ENCODE results near the gene CLDN34.

Gene CLDN34, protein sequence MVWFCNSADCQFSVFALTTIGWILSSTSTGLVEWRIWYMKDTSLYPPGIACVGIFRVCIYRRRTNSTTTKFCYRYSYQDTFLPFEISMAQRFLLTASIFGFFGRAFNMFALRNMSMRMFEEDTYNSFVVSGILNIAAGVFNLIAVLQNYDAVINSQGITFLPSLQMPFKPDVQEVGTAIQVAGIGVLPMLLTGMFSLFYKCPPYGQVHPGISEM

DNA sequence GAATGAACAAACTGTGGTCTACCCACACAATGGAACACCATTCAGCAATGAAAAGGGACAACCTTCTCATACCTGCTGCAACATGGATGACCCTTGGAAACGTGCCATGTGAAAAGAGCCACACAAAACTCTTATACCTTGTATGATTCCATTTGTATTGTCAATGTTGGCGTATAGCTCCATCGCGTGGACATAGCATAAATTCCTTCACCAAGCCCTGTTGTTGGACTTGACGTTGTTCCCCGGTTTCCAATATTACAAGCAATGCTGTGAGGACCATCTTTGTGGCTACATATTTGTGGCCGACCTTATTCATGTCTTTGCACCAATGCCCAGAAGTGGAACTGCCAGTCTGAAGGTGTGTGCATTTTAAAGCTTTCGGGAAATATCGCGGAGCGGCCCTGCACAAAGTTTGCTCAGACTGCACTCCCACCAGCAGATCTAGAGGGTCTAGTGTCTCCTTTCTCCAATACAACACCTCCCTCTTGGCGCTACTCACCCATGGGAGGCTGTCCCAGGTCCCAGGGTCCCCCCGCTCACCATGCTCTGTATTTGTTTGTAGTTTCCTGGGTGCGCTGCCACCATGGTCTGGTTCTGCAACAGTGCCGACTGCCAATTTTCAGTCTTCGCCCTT is at the start of gene CLDN34:
TSS of gene CLDN34 (plus strand) at position 584 of the 634 bp plus-strand sequence. CDS start at position 584, 0 bp downstream.
- no peak for DNase-seq

DNA sequence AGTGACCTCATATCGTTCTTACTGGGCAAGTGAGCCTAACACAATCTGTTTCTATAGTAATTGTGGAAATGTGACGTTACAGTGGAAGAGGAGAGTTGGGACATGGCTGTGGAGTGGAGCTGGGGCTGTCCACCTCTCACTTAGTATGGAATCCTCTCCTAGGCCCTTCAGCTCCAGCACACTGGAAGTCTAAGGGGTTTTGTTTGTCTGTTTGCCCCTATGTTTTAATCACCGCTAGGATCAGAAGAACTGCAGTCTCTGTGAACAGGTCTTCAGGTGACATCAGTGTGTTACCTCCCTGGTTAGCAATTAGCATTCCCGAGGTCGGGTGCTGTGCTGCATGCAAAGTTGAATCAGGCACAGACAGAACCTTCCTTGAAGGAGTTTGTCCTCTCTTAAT is 49.3 kb upstream of the CLDN34 start:
- no peak for DNase-seq

DNA sequence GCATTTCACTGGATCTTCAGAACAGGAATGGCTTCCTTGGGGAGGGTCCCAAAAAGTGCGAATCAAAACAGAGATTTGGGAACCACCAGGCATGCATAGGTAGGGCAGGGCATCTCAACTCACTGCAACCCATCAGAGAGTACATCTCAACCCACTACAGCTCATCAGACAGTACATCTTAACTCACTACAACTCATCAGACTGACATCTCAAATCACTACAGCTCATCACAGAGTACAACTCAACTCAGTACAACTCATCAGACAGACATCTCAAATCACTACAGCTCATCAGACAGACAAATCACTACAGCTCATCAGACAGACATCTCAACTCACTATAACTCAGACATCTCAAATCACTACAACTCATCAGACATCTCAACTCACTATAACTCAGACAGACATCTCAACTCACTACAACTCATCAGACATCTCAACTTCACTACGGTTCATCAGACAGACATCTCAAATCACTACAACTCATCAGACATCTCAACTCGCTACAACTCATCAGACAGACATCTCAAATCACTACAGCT is 47.5 kb upstream of the CLDN34 start:
- no peak for DNase-seq

DNA sequence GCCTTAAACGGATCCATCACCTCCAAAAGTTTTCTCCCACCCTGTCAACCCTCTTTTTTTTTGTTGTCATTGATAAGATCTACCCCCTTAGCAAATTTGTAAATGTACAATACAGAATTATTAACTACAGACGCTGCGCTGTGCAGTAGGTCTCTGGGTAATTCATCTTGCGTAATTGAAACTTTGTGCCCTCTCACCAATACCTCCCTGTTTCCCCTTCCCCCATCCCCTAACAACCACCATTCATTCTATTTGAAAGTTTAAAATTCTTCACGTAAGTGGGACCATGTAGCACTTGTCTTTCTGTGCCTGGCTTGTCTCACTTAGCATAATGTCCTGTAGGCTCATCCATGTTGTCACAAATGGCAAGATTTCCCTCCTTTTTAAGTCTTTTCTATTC is 45.8 kb upstream of the CLDN34 start:
- DNase-seq, result no peak

DNA sequence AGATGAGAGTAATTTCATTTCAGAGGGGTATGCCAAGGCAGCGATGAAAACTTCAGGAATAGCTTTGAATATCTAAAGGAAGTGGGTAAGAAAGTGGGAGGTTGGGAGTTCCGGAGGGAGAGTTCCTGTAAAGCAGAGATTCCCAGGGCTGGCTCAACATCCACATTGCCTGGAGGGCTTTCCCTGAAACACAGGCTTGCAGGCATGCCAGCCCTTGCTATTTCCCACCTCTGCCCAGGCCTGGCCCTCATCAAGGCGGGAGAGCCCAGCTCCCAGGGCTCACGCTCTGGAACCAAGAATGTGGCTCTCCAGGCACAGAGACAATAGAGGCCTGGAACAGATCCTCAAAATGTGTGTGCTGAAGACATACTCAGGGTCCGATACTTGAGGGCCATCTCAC is 43.8 kb upstream of the CLDN34 start:
- DNase-seq, result no peak

DNA sequence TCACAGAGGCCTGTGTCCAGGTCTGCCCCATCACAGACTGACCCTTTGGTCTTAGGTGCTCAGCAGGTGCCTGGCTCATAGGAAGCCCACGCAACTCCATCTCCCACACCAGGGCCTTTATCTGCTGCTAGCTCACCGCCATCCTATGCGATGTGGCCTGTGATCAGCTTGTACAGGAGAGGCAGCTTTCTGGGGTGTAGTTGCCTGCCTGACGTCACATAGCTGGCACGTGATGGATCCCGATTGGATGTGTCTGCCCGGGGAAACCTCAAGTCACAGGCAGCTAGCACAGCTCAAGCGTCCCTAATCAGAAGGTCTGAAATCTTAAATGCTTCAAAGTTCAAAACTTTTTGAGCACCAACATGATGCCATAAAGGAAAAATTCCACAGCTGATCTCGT is 41.2 kb upstream of the CLDN34 start:
- DNase-seq, result no peak

DNA sequence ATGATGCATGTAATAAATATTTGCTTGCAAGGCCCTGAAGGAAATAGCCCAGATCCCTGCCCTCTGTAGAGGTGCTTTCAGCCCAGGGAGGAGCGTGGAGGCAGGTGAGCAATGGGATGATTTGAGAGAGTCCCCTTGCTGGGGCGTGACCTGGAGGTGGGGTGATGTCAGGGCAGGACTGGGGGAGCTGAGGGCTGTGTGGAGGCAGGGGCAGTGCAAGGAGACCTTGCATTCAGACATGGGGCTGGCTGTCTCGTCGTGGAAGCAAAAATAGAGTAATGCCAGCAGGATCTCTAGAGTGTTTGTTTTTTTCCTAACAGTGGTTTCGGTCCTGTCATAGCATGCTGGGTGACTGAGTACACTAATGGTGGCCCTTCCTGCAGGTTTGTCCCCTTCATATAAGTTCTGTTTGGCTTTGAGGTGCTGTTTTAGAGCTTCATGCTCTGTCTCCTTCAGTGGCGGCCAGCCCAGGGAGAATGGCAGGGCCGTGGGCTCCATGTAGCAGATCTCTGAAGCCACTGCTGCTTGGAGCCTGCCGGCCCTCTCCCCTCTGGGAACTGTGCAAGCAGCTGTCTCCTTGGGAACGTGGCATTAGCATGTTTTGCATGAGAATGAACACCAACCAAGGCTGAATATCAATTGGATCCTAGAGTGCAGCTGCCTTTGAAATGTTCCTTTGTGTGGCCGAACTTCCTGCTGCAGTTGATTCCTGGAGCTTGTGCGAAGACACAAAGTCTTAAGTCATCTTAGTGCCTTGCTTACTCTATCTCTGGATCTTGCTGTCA is 39.3 kb upstream of the CLDN34 start:
- DNase-seq, result no peak

DNA sequence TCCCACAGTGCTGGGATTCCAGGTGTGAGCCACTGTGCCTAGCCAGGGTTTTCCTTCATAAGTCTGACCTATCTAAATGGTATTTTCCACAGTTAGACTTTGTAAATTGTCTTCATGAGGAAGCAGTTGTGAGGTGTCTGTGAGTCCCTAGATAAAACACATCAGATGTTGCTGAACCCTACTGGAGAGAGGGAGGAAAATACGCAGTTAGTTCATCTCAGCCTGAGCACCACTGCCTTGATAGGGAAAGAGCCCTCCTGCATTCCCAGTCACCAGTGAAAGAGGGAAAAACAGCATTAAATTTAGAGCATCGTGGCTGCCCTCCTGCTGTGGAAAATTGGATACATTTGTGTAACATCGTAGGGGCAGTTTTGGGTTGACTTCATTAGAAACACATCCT is 31.7 kb upstream of the CLDN34 start:
- DNase-seq, result no peak

DNA sequence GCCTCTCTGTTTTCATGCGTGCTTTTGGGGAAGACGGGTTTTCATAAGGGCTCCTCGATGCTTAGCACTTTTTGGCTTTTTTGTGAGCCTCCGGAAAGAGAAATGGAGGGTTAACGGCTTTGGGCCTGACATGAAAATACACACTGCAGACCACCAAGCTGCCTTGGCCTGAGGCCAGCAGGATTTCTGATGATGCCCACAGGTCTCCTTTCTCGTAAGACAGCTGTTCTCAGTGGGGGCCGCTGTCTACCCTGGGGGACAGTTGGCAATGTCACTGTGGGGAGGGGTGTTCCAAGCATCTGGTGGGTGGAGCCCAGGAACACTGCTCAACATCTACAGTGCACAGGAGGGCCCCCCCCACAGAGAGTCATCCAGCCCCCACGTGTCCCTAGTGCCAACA is 29.4 kb upstream of the CLDN34 start:
- DNase-seq, result no peak

DNA sequence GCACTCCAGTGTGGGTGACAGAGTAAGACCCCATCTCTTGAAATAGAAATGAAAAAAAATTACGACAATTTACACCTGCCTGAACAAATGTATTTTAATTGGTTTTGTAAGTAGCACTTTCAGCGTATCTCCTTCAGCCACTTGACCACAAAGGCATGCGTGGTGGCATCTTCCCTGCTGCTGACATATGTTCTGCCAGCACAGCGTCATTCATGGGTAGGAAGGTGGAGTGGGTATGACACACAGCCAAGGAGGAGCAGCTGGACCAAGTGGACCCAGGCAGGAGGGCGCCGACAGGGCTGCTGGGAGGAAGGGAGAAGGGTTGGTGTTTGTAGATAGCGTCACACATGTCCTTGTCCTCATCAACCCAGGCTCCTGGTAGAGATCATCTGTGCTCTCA is 28.6 kb upstream of the CLDN34 start:
- no peak for DNase-seq

DNA sequence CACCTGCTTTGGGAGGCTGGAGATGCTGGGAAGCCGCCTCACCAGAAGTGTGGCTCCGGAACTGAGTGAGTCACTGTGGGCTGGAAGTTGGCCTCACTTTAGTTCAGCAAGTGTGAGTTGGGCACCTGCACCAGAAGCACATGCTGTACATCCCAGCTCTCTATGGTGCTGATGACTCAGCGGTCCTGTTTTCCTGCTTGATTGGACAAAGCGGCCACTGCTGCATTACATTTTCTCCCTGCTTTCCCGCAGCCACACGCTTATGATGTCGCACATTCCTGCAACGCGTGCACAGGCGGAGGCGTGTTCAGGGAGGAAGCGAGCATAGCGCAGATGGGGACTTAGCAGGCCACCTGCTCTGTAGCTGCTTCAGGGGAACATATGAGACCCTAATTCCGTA is 26.7 kb upstream of the CLDN34 start:
- DNase-seq, result no peak

DNA sequence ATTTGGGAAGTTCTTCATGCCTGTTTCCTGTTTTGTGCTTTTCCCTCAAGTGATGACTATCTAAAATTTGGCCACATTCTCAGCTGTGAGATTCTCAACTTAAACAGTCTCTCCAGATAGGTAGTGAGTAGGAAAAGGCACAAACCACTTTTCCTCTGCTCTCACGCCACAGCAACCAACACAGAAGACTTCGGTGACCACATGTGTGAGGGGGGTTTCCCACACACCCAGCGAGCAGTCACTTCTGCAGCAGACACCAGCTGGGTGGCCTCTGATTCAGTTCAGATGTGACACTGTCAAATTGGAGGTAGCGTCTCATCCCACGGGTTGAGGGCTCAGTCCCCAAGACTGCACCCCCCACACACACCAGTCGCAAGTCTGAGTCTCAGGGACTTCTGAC is 25.1 kb upstream of the CLDN34 start:
- DNase-seq, result peak; percentile 24

DNA sequence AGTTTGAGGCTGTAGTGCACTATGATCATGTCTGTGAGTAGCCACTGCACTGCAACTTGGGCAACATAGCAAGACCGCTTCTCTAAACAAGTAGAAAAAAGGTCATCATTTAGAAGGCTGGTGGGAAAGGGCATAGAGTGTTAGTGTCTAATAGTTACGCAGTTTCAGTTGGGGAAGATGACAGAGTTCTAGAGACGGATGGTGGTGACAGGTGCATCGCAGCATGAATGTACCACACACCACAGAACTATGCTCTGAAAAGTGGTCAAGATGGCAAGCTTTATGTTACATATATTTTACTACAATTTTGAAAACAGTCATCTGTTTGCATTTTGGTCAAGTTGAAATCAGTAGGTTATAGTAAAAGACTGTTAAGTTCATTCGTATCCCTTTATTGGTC is 23.7 kb upstream of the CLDN34 start:
- DNase-seq, result no peak

DNA sequence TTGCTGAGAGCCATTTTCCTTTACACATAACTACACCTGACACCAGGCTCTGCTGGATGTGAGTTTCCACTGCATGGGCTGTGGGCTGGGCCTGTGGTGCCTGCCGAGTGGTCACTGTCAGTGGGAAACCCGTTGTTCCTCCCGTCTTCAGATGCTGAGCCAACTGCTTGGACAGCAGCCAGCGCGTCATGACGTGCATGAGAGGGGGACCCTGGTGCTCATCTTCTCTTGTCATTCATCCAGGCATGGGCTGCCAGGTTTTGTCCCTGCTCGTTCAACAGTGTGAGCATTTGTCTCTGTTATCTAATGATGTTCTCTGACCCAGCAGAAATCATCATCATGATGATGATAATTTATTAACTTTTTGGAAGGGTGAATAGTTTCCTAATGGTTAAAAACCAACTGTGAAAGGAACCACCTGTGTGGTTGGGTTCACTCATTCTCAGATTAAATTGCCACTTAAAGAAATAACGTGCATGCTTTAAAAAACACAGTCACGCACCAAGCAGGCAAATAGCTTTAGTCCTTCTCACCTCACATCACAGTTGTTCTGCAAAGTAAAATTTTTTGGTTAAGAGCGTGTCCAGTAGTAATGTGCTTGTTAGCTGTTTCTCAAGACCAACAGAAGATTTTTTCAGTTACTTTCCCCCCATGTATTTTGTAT is 19.9 kb upstream of the CLDN34 start:
- no peak for DNase-seq

DNA sequence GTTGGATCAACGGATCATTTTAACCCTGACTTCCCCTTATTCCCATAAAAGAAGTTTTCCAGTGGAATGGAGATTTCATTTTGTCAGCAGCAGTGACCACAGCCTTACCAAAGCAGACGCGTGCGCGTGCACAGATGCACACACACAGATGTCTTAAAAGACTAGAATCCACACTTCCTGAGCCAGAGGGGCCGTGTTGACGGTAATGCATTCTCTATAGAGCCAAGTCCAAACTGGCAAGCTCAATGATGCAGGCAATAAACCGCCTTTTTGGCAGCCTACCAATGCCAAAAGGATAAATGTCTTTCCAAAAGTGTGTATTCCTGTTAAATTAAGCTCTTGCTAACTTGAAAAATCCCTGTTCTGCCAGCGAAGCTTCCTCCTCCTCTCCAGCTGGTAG is 18.8 kb upstream of the CLDN34 start:
- no peak for DNase-seq

DNA sequence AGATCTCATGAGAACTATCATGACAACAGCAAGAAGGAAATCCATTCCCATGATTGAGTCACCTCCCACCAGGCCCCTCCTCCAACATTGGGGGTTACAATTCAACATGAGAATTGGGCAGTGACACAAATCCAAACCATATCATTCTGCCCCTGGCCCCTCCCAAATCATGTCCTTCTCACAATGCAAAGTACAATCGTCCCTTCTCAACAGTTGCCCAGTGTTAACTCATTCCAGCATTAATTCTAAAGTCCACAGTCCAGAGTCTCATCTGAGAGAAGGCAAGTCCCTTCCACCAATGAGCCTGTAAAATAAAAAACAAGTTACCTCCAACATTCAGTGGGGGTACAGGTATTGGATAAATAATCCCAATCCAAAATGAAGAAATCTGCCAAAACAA is 14.9 kb upstream of the CLDN34 start:
- DNase-seq, result no peak

DNA sequence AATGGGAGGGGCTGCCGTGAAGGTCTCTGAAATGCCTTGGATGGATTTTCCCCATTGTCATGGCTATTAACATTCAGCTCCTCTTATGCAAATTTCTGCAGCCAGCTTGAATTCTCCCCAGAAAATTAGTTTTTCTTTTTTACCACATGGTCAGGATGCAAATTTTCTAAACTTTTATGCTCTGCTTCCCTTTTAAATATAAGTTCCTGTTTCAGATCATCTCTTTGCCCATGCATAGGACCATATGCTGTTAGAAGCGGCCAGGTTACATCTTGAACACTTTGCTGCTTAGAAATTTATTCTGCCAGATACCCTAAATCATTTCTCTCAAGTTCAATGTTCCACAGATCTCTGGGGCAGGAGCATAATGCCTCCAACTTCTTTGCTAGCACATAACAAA is 13.8 kb upstream of the CLDN34 start:
- DNase-seq, result no peak

DNA sequence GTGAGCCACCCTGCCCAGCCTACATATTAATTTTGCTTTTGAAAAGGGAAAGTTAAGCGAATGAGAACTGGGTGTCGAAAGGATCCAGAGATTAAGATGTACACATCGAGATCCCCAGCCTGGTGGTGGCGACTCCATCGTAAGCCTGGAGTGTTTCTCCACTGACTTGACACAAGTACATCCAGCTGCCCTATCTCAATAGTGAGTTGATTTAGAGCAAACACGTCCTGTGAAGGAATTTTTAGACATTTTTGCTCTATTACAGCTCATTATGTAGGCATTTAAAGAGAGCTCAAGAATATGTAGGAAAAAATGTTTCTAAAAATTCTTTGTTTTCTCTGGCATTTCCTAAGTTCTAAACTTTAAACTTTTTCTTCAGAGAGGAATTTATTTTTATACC is 11.7 kb upstream of the CLDN34 start:
- DNase-seq, result no peak

DNA sequence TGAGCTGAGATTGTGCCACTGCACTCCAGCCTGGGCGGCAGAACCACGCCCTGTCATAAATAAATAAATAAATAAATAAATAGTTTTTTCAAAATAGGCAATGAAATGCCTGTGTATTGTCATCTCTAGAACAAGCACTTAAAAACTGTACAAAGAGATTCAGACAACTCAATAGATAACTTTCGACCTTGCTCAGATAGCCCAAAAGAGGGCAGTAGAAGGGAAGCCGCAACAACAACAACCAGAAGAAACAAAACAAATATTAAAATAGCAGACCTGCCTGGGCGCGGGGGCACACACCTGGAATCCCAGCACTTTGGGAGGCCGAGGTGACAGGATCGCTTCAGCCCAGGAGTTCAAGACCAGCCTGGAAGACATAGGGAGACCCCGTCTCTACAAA is 9.4 kb upstream of the CLDN34 start:
- no peak for DNase-seq

DNA sequence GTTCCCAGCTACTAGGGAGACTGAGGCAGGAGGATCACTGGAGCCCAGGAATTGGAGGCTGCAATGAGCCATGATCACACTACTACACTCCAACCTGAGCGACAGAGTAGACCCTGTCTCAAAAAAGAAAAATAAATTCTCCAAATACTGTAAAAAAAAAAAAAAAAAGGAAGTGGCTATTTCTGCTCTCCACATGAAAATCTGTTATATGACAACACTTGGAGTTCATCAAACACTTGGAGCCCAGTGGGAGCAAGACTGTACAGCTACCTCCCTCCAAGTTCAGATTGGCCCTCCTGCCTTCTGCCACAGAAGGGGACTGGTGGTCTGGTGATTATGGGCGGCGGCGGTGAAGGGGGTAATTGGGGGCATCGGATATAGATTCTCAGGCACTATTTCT is 9.0 kb upstream of the CLDN34 start:
- no peak for DNase-seq

DNA sequence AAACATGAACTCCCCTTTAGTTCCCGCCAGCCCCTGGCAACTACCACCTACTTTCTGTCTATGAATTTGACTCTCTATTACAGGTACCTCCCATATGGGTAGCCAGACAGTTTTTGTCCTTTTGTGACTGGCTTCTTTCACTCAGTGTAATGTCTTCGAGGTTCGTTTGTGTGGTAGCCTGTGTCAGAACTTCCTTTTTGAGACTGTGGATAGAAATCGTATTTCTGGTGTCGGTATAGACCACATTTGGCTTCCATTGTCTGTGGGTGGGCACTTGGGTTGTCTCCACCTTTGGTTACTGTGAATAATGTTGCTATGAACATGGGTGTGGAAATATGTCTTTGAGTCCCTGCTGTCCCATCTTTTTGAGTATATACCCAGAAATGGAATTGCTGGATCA is 5.4 kb upstream of the CLDN34 start:
- no peak for DNase-seq

DNA sequence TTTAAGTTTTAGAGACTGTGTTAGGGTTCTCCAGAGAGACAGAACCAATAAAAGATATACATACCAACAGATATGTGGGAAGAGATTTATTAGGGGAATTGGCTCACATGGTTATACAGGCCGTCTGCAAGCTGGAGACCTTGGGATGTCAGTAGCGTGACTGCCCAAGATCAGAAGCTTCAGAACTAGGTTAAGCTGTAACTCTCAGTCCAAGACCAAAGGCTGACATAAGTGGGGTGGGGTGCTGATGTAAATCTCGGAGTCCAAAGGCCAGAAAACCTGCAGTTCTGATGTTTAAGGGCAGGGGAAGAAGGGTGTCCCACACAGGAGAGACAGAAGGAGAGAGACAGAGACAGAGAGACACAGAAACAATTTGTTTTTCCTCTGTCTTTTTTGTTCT is 10.5 kb downstream of the CLDN34 start:
- no peak for DNase-seq

DNA sequence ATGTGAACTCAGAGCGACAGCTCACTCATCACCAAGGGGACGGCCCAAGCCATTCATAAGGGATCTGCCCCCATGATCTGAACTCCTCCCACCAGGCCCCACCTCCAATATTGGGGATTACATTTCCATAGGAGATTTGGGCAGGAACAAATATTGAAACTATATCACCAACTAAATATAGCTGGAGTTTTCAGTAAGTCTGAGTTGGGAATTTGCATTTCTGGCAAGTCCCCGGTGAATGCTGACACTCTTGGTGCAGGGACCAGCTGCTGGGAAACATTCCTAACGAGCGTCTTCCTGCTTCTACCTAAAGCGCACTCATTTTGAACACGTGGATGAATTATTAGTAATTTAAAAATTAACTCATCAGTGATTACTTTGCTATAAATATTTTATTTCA is 13.2 kb downstream of the CLDN34 start:
- DNase-seq, result no peak

DNA sequence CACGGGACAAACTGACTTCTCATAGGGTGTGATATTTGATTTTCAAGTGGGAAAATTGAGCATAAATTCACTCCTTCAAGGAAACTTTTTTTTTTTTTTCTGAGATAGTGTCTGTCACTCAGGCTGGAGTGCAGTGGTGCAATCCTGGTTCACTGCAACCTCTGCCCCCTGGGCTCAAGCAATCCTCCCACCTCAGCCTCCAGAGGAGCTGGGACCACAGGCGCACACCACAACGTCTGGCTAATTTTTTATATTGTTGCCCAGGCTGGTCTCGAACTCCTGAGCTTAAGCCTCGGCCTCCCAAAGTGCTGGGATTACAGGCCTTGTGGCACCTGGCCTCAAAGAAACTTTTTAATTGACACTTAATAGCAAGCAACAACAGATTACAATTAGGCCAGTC is 13.8 kb downstream of the CLDN34 start:
- no peak for DNase-seq

Data from activated T-cell treated with anti-CD3 and anti-CD28 coated beads, Interleukin-2, amount 50 U/mL, for 1 hour (primary cell).